Measurements from ENCODE around the gene CEP72.
"Not testable (repeated sequence)": the region's sequence is repeated elsewhere in the genome, so short reads cannot be mapped to it uniquely, and the experiment has no call there.

CEP72 gene

DNA sequence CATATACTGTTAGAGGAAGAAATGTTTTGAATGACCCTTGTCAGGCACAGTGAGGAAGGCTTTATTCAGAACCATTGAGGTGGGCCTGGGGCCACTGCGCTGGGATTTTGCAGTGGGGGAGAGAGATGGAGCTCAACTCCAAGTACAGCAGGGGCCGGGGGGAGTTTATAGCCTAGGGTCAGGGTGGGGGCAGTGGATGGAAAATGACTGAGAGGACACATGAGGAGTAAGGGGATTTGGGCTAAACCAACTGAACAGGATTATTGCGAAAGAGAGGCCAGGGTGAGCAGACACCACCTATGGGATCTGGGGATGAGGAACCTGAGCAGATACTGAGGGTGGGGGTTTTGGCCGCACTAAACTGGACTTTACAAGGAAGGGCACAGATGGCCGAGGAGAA lies 6.3 kb downstream of the CEP72 start:
- no peak for DNase-seq (ENCODE audit: low read depth)

DNA sequence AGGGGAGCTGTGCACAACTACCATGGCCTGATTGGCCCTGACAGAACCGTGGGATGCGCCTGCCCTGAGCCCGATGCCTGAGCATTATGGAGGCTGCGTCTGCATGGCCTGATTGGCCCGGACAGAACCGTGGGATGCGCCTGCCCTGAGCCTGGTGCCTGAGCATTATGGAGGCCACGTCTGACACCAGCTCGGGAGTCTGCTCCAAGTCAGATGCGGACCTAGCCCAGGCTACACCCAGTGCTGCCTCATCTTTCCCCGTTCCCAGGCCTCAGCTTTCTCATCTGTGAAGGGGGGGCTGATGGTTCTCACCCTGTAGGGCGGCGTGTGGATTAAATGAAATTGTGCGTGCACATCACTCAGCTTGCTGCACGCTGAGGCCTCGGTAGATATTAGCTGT lies 7.3 kb downstream of the CEP72 start:
- no peak for DNase-seq (ENCODE audit: low read depth)

DNA sequence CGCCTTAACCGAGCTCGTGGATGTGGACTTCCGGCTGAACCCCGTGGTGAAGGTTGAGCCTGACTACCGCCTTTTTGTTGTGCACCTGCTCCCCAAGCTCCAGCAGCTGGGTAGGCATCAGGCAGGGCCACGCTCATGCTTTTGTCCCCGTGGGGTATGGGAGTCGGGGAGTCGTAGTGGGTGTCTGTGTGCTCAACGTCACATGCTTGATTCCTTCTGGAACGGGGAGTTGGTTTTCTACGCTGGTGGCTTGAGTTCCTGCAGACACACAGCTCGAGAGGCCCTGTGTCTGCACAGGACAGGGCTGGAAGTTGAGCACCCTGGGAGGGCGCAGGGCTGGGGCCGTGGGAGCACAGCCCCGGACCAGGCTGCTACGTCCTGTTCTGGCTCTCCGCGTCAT lies 8.0 kb downstream of the CEP72 start:
- DNase-seq (ENCODE audit: low read depth): no peak

DNA sequence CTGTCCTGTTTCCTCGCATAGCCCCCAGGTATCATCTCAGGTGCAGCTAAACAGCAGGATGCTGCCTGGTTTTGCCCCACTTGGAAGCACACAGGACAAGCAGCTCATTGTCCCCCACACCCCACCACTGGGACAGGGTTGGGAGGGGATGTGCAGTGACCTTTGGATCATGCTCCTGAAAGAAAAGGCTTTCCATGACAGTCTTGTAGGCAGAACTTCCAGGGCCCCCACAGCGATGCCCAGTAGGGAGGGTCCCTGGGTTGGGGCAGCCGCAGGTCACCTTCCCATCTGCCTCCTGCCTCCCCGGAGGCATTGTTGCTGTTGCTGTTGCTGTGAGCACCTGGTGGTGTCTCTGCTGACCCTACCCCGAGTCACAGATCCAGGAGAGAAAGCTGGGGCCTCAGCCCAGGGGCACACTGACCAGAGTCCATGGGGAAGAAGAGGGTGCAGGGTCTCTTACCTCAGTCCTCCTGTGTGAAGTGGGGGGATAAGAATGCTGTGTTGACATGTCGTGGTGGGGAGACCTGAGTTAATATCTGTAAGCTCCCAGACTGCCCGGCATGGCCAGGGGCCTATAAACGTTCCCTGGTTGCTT lies 8.5 kb downstream of the CEP72 start:
- DNase-seq (ENCODE audit: low read depth): no peak

DNA sequence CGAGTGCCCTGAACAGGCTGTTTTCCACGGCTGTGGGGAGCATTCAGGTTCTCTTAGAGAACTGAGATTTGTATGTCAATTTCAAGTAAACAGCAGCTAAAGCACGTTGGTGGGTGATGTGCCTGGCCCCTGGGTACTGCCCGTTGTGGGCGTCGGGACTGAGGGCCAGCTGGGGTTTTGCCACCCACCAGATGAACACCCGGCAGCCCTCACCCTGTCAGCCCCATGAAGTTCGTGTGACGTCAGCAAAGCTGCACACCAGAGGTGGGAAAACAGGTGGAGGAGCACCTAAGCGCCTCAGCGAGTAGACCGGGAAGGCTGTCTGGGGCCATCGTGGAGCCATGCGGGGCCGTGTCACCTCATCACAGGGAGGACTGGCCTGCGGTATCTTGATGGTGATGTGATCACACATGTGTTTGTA lies 9.2 kb downstream of the CEP72 start:
- no peak for DNase-seq (ENCODE audit: low read depth)

DNA sequence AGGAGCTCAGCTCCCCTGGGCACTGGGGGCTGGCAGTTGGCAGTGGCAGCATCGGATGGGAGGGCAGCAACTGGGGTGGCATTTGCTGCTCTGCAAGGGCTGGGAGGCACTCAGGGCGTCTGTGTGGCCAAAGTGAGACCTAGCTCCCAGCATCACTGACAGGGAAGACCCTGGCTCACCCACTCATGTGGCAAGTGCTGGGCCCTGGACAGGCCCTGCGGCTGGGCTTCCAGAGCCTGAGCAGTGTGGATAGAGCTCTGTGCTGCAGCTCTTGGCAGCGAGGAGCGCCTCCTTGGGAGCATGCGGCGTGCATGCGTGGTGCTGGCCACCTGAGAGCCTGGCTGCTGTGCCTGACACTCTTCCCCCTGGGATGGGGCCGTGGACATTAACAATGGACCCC lies 10.2 kb downstream of the CEP72 start:
- DNase-seq (ENCODE audit: low read depth): no peak

DNA sequence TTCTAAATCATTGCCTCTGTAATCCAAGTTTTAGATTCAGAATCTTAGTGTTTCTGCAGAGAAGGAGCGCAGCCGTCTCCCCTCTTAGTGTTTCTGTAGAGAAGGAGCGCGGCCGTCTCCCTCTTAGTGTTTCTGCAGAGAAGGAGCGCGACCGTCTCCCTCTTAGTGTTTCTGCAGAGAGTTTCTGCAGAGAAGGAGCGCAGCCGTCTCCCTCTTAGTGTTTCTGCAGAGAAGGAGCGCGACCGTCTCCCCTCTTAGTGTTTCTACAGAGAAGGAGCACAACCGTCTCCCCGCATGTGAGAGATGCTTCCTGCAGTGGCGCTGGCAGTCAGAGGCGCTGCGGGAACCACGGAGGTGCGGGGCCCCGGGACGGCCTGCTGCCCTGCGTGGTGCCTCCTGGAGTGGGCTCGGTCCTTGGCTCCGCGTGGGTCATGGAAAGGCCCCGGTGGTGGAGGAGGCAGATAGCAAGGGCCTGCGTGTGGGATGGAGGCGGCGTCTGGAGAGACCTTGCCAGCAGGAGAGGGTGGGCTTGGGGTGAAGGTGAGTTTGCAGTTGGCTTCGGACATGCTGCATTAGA lies 10.9 kb downstream of the CEP72 start:
- DNase-seq (ENCODE audit: low read depth): no peak

DNA sequence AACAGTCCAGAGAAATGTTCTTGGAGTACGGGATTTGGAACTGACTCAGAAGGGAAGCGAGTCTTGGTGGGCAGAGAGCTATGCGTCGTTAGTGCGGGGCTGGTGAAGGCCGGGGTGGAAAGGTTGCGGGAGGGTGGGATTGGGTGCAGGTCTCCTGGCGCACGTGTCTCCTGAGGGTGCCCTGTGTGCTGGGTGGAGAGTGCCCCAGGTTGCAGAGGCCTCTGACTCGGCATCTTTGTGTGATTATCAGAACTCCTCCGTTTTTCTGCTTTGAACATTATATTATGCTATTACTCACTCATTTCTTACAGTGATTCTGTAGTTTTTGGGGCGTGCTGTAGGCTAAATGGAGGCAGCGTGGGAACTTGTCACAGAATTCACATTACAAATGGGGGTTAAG lies 11.4 kb downstream of the CEP72 start:
- DNase-seq (ENCODE audit: low read depth): no peak

DNA sequence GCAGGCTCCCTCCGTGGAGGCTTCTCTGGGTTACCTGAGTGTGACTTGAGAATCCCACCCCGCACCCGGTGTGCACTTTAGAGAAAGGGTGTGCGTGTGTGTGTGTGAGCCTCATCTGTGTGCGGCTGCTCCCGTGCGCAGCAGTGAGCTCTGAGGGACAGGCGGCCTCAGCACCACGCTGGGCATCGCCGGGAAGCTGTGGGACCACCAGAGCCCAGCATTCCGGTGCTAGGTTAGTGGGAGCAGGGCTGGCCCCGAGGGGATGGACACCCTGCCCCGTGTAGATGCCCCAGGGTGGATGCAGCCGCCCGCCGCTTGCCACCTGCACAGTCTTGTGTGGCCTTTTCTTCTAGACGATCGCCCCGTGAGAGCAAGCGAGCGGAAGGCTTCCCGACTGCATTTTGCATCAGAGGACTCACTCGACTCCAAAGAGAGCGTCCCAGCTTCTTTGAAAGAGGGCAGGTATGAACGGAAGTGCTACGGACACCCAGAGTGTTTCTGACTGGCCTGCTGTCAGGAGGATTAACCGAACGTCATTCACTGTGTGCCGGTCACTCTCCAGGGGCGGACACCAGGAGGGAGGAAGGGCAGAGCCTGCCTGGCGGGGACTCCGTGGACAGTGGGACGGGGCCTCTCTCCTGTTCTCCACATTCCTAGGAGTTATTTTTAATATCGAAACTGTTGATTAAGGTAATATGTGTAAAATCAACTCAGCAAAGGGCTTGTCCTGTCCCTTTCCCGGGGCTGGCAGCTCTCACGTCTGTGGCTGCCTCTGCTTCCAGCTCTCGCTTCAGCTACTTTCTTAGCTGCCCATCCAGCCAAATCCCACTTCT lies 12.2 kb downstream of the CEP72 start:
- DNase-seq (ENCODE audit: low read depth): no peak

DNA sequence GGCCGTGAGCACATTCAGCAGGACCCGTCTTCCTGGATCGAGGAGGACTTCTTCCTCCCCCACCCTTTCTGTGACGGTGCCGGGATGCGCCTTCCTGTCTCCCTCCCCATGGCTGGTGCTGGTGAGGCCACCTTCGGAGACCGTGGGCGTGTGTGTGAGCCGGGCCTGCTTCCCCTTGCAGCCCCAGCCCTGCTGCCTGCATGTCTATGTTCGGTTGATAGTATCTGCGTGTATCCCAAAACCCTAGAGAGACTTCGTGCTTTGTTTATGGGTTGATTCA lies 12.8 kb downstream of the CEP72 start:
- no peak for DNase-seq (ENCODE audit: low read depth)

DNA sequence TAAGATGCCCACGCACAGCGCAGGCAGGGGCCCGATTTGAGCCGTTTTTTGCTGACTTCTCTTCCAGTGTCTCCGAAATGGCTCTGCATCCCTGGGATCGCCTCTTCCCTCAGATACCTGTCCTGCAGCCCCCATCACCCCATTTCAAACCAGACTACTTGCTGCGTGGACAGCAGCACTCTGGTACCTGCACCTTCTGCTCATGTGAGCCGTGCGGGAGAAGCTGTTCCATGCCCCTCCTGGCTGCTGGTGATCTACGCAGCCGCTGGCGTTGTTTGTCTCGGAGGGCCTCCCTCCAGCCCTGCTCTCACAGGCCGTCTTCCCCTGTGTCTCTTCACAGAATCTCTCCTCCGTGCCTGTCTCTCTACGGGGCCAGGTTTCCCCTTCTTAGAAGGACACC lies 13.4 kb downstream of the CEP72 start:
- no peak for DNase-seq (ENCODE audit: low read depth)

DNA sequence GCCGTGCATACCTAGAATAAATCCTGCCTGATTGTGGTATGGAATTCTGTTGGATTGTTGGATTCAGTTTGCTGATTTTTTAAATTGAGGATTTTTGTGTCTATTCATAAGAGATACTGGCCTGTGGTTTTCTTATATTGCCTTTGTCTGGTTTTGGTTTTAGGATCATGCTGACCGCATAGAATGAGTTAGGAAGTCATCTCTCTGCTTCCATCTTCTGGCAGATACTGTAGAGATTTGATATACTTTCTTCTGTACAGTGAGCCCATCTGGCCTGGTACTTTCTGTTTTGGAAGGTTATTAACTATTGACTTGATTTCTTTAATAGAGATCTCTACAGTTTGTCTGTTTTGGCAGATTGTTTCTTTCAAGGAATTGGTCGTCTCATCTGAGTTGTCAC lies 14.7 kb downstream of the CEP72 start:
- no peak for DNase-seq (ENCODE audit: low read depth)

DNA sequence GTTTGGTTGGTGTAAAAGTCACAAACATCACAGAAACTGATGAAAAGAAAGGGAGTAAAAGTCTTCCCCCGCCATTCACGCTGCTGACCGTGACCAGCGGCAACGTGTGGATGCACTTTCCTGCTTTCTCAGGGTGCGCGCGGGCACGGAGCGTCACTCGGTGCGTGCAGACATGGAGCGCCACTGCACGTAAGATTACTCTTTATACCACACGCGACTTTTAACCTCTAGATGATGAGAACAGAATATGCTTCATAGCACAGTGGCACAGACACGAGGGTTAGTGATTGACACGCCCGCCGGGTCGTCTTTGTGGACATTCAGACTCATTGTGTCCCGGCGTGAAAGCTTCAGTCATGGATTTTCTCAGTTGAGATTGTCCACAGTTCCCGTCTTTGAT lies 15.7 kb downstream of the CEP72 start:
- DNase-seq (ENCODE audit: low read depth): no peak

DNA sequence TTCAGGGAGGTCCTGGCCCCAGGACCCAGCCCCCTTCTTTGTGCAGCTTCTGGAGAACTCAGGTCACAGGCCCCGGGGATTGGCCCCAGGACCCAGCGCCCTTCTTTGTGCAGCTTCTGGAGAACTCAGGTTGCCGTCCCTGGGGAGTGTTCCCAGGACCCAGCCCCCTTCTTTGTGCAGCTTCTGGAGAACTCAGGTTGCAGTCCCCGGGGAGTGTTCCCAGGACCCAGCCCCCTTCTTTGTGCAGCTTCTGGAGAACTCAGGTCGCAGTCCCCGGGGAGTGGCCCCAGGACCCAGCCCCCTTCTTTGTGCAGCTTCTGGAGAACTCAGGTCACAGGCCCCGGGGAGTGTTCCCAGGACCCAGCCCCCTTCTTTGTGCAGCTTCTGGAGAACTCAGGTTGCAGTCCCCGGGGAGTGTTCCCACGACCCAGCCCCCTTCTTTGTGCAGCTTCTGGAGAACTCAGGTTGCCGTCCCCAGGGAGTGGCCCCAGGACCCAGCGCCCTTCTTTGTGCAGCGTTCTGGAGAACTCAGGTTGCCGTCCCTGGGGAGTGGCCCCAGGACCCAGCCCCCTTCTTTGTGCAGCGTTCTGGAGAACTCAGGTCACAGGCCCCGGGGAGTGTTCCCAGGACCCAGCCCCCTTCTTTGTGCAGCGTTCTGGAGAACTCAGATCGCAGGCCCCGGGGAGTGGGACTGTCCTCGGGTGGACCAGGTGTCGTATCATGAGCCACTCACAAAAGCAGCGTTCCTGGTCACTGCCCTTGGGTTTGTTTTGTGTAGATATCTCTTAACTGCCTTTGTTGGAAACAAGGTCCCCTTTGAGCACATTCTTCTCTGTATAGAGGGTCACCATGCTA lies 16.4 kb downstream of the CEP72 start:
- DNase-seq (ENCODE audit: low read depth): not testable (repeated sequence)

DNA sequence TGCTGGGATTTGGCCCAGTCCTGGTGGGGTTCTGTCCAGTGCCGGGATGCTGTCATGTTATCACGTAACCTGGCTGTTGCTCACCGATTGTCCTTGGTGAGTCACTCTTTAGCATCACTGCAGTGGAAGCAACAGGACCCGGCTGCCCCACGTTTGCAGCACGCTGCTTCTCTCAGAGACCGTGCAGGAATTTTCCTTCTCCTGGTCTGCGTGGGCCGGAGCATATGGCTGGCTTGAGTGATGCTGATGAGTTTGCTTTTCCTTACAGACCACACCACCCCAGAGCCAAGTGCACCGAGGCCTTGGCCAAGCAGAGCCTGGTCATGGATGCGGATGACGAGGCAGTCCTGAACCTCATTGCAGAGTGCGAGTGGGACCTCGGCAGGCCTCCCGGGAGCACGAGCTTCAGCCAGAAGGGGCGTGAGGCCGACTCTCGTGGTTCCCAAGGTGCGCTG lies 21.4 kb downstream of the CEP72 start:
- DNase-seq (ENCODE audit: low read depth): no peak

DNA sequence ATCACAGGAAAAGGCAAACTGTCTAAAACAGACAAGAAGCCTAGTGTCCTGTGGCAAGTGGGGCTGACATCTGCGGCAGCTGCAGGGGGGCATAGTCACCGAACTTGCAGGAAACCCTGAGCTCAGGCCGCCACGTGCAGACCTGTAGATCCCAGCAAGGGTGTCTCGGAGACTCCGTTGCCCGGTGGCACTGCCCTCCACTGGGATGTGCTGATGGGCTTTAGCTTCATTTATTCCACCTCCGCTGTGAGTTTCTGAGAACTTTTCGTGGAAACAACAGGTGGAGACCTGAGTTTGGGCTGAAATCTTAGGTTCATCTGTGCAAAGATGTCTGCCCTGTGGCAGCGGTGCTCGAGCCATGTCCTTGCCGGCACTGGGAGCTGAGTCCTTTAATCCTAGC lies 22.1 kb downstream of the CEP72 start:
- no peak for DNase-seq (ENCODE audit: low read depth)

DNA sequence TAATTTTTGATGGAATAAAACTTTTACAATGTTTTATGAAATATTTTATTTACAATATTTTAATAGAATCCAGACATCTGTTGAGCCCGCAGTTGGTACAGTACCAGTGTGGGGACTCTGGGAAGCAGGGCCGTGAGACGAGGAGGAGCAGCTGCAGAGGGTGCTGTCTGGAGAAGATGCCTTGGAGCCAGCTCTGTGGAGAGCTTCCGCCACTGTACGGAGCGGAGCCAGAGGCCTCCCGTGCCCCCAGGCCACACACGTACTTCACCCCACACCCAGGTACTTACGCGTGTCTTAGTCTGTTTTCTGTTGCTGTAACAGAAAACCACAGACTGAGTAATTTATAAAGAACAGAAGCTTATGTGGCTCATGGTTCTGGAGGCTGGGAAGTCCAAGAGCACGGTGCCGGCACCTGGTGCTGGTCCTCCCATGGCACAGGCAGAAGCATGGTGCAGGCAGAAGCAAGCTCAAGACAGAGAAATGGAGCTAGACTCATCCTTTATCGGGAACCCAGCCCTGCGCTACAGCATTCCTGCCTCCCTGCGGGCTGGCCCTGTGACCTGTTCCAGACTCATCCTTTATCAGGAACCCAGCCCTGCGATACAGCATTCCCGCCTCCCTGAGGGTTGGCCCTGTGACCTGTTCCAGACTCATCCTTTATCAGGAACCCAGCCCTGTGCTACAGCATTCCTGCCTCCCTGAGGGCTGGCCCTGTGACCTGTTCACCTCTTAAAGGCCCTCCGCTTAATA lies 23.3 kb downstream of the CEP72 start:
- no peak for DNase-seq (ENCODE audit: low read depth)

DNA sequence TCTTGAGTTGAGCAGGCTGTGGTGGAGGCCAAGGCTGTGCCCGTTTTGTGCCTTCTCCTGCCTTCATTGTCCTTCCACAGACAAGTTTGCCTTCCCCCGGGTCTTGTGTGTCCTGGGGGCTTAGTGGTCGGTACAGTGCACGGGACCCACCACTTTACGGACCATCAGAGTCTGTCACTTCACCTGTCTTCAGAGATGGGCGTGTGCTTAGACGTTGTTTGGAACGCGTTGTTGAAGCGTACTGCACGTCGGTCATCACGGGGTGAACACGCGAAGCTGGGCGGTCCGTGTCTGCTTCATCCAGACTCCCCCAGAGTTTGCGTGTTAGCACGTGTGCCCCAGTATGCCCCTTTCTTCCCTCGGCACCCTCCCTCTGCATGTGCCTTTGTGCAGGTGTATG lies 24.8 kb downstream of the CEP72 start:
- no peak for DNase-seq (ENCODE audit: low read depth)

DNA sequence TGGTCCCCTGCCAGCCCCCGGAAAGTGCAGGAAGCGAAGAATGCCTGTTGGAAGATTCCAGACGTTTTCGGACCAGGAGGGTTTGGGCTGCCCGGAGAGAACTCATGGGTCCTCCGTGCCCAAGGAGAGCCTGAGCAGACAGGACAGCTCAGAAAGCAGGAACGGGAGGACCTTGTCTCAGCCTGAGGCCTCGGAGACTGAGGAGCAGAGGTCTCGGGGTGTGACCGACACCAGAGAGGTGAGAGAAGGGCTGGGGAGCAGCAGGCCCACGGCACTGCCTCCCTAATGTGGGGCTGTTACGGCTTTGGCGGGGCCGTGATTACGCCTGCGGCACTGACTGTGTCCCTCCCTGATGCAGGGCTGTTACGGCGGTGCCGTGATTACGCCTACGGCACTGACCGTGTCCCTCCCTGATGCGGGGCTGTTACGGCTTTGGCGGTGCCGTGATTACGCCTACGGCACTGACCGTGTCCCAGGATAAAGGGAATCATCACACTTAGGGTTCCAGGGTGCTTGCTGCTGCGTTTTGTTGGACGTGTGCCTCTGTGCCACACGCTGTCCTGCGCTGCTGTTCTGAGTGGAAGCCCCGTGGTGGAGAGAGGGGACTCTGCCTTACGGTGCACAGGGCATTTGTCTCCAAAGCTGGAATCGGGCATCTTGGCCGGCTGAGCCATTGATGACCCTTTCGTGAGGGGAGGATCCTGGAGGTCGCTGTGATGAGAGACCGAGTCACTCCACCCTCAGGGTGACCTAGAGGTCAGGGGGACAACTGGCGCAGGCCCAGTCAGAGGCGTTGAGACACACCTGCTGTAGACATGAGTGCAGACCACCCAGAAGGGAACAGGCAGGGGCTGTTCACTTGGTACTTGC lies 25.7 kb downstream of the CEP72 start:
- DNase-seq (ENCODE audit: low read depth): no peak

DNA sequence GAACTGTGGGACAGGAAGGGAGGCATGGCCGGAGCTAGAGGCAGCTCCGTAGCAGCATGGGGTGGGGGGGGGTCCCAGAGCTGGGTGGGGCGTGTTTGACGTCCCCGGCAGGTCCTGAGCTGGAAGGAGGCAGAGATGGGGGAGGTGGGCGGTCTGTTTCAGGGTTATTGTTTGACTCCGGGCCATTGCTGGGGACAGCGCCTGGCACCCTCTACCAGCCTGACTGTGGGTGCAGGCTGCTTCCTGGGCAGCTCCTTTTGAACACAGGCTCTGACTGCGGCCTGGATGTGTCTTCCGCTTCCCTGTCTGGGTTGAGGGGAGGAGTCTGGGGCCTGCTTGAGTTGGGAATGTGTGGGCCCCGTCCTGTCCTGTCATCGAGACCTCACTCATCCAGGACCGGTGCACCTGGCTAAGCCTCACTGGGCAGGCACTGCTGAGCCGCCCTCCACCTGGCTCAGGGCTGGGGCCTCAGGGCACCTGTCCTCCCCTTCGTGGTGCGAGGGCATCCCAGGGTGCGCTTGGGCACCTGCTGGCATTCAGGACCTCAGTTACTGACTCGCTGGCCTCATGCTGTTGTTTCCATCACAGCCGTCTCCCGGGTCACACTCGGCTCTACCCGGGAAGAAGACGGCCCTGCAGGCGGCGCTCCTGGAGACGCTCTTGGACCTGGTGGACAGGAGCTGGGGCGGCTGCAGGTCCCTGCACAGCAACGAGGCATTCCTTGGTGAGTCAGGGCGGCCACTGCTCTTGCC lies 26.5 kb downstream of the CEP72 start:
- DNase-seq (ENCODE audit: low read depth): no peak

DNA sequence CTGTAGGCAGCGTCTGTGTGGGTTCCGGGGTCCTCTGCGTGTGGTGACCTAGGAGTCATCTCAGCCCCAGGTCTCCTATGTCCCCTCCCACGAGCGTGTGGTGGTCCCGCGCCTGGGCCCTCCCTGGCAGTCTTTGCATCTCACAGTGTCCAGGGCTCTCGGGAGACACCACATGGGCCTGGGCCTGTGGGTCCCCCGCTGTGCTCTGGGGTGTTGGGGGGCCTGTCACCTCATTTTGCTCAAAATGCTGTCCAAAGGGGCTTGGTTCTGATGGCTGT lies 27.1 kb downstream of the CEP72 start:
- DNase-seq (ENCODE audit: low read depth): no peak

Data from GM04504 (cell line).